NOMO-1 treated with dmso at 0.1 percent for 144 hours (cell line): Measurements from ENCODE around the gene USP14.
A peak's percentile ranks its signal among the peaks of the same experiment; 100 is the strongest.
"Not testable (repeated sequence)": the region's sequence is repeated elsewhere in the genome, so short reads cannot be mapped to it uniquely, and the experiment has no call there.

ENCODE experiments used
- DNase-seq: peaks from one replicate; lab custom pipeline; 2025; ENCODE audit not compliant: unreplicated experiment; lab: John Stamatoyannopoulos, UW

Gene USP14

GRCh38 chr18:158128-159036, at the start of gene USP14:
USP14 (plus strand) TSS chr18:158557; CDS start chr18:158699, 142 bp downstream.
- DNase-seq: peak; percentile 96

- DNase-seq: not testable (repeated sequence)
These were observed 49.7 kb upstream of the USP14 start for GRCh38 chr18:108665-109063.

GRCh38 chr18:109130-109921, 49.0 kb upstream of the USP14 start:
- DNase-seq: not testable (repeated sequence)

- not testable (repeated sequence) for DNase-seq
These were observed 48.5 kb upstream of the USP14 start for GRCh38 chr18:109922-110261.

GRCh38 chr18:110351-111201, 47.8 kb upstream of the USP14 start:
- not testable (repeated sequence) for DNase-seq

- no peak for DNase-seq
These were observed 46.9 kb upstream of the USP14 start for GRCh38 chr18:111306-112014.

- DNase-seq: not testable (repeated sequence)
These were observed 46.2 kb upstream of the USP14 start for GRCh38 chr18:112015-112733.

- DNase-seq: not testable (repeated sequence)
These were observed 37.7 kb upstream of the USP14 start for GRCh38 chr18:120539-121260.

GRCh38 chr18:135045-135444, 23.3 kb upstream of the USP14 start:
- no peak for DNase-seq

GRCh38 chr18:136433-136832, 21.9 kb upstream of the USP14 start:
- no peak for DNase-seq

- DNase-seq: no peak
These were observed 21.0 kb upstream of the USP14 start for GRCh38 chr18:137327-137726.

- no peak for DNase-seq
These were observed 17.6 kb upstream of the USP14 start for GRCh38 chr18:140670-141266.

- not testable (repeated sequence) for DNase-seq
These were observed 15.6 kb upstream of the USP14 start for GRCh38 chr18:142624-143296.

- DNase-seq: no peak
These were observed 9.5 kb upstream of the USP14 start for GRCh38 chr18:148841-149240.

- DNase-seq: no peak
These were observed 4.2 kb upstream of the USP14 start for GRCh38 chr18:154151-154550.

GRCh38 chr18:155688-156087, 2.7 kb upstream of the USP14 start:
- DNase-seq: no peak

GRCh38 chr18:156514-157230, 1.7 kb upstream of the USP14 start:
- DNase-seq: no peak
